ENCODE results near the gene PAXX.

DNA sequence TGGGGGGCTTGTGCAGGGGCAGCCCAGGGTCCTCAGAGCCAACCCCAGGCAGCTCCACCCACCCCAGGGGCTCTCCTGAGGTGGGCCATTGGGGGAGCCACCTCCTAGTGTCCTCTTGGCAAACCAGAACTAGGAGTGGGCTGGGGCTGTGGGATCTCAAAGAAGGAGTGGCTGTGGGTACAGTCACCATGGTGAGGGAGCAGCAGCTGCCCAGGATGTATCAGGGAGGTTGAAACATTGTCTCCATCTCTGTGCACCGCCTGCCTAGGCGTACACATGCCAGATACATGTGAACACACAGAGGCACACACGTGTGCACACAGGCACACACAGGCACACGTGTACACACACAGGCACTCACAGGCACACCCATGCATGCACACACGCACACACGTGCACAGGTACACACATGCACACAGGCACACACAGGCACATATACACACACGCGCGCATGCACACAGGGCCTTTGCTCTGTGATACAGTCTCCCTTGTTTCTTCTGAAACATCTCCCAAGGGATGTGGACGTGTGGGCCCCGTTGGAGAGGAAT lies 29.4 kb upstream of the PAXX start:
- TF ChIP-seq, protein P1, sequence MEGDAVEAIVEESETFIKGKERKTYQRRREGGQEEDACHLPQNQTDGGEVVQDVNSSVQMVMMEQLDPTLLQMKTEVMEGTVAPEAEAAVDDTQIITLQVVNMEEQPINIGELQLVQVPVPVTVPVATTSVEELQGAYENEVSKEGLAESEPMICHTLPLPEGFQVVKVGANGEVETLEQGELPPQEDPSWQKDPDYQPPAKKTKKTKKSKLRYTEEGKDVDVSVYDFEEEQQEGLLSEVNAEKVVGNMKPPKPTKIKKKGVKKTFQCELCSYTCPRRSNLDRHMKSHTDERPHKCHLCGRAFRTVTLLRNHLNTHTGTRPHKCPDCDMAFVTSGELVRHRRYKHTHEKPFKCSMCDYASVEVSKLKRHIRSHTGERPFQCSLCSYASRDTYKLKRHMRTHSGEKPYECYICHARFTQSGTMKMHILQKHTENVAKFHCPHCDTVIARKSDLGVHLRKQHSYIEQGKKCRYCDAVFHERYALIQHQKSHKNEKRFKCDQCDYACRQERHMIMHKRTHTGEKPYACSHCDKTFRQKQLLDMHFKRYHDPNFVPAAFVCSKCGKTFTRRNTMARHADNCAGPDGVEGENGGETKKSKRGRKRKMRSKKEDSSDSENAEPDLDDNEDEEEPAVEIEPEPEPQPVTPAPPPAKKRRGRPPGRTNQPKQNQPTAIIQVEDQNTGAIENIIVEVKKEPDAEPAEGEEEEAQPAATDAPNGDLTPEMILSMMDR (conservative IDR thresholded peaks at IDR 0.05 in 1 of 2, IDR thresholded peaks at IDR 0.05 in 1 of 2; ENCODE audit: low read depth in 1 of 2, low read length in 2 of 2): no peak
- TF ChIP-seq EZH2 (IDR thresholded peaks at IDR 0.05; ENCODE audit: low read length, missing control alignments): no peak
